HG03457 (cell line): ENCODE results near the gene GRAMD1A.
"Not testable (repeated sequence)": the region's sequence is repeated elsewhere in the genome, so short reads cannot be mapped to it uniquely, and the experiment has no call there.

Experiments
- ATAC-seq: cut with Tn5 transposase; IDR thresholded peaks from one replicate; pipeline ENCODE4 v1.9.1; 2021; ENCODE audit warnings: moderate number of reproducible peaks; ENCODE audit not compliant: unreplicated experiment

GRAMD1A gene

DNA sequence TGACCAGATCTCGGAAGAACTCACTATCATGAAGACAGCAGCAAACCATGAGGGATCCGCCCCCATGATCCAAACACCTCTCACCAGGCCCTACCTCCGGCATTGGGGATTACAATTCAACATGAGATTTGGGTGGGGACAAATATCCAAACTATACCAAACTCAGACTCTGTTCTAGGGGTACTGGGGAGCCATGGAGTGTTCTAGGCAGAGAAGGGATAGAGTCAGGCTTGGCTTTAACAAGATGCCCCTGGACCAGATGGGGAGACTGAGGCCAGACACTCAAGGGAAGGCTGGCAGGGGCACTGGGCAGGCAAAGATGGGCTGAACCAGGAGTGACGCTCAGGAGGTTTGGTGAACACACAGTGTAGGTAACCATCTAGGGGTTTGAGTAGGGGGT lies 18.3 kb downstream of the GRAMD1A start:
- no peak for ATAC-seq

GRCh38 chr19:35019144-35019543 lies 19.0 kb downstream of the GRAMD1A start:
- ATAC-seq: no peak

DNA sequence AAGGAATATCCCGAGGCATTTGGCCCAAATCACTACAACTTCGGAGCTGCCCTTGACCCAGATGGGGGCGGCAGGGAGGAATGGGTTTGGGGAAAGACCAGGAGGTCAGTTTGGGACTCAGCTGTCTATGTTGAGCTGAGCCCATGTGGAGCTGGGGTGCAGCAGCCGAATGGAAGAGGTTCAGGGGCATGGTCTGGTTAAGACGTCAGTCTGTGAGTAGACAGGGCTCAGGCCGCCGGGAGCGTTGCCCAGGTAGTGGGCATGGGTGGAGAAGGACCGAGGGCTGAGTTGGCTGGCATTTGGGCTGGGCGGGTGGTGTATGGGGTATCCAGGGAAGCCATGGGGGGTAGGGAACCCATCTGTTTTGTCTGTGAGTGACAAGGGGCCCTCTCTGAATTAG lies 20.9 kb downstream of the GRAMD1A start:
- no peak for ATAC-seq

GRCh38 chr19:35021596-35021995 lies 21.5 kb downstream of the GRAMD1A start:
- ATAC-seq: no peak

GRCh38 chr19:35022460-35022859 lies 22.3 kb downstream of the GRAMD1A start:
- no peak for ATAC-seq

GRCh38 chr19:35023428-35023827 lies 23.3 kb downstream of the GRAMD1A start:
- no peak for ATAC-seq

- ATAC-seq: no peak
Observed at GRCh38 chr19:35024095-35024494, 24.0 kb downstream of the GRAMD1A start.

DNA sequence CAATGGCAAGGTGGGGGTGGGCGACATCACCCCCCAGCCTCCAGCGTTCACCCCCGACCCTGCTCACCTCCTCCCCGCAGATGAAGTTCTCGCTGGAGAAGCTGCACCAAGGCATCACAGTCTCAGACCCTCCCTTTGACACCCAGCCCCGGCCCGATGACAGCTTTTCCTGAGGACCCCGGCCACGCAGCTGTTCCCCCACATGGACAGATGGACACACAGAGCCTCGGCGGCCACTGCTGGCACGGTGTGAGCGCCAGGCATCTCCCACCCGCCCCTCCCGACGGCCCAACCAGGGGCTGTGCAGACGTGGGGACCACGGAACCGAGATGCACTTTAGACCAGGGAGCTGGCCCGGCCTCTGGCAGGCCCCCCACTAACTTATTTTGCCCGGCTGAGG lies 25.8 kb downstream of the GRAMD1A start:
- ATAC-seq: no peak

DNA sequence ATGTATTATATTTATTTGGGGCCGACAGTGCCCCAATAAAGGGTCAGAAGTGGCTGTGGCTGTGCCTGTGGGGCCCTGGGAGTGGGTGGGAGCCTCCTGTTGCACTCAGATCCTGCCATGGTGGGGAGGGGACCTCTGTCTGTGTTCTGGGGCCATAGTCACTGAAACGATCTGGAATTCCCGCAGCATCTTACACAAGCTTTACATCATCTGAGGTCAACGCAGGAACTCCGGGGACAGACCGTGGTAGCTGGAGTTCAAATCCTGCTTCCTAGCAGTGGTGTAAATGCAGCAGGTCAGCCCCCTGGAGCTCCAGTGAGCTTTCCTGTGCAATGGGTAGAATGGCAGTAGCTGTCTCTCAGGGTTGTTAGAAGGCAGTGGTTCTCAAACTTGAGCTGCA lies 26.3 kb downstream of the GRAMD1A start:
- ATAC-seq: no peak

GRCh38 chr19:35027009-35027408 lies 26.9 kb downstream of the GRAMD1A start:
- ATAC-seq: no peak

DNA sequence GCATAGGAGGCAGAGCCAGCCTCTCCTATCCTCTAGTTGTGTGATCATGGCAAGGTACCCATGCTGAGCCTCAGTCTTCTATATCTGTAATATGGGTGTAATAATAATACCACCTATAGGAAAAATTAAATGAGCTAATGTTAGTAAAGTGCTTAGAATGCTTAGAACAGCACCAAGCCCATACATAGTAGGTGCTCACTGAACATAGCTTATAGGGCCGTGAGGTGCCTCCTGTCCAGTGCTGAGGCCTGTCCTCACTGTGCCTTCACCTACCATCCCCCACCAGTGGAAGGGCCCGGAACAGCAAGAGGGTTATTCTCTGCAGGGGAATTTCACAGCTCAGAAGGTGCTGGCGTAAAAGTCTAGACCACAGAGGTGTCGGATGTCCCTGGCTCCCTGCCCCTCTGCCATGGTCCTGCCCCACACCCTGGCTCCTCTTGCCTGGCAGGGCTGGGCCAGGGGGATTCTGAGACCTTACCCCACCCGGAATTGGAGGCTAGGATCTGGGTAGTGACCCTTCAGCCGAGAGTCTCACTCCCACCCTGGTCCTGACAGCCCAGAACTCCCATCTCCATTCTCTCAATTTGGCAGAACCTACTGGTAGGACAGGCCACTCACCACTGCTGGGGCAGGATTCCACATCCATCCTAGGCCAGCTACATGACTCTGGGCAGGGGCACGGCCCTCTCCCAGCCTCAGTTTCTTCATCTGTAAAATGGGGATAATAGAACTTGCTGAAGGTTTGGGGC lies 27.9 kb downstream of the GRAMD1A start:
- no peak for ATAC-seq

DNA sequence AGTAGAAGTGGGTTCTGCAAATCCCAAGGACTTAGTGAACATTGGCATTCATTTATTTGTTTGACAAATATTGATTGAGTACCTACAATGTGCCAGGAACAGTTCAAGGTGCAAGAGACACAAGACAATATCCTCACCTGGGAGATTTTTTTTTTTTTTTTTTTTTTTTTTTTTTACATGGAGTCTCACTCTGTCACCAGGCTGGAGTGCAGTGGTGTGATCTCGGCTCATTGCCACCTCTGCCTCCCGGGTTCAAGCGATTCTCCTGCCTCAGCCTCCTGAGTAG lies 28.4 kb downstream of the GRAMD1A start:
- ATAC-seq: not testable (repeated sequence)

- ATAC-seq: not testable (repeated sequence)
Observed at GRCh38 chr19:35029275-35029736, 29.2 kb downstream of the GRAMD1A start.

- no peak for ATAC-seq
Observed at GRCh38 chr19:35029737-35030256, 29.7 kb downstream of the GRAMD1A start.

DNA sequence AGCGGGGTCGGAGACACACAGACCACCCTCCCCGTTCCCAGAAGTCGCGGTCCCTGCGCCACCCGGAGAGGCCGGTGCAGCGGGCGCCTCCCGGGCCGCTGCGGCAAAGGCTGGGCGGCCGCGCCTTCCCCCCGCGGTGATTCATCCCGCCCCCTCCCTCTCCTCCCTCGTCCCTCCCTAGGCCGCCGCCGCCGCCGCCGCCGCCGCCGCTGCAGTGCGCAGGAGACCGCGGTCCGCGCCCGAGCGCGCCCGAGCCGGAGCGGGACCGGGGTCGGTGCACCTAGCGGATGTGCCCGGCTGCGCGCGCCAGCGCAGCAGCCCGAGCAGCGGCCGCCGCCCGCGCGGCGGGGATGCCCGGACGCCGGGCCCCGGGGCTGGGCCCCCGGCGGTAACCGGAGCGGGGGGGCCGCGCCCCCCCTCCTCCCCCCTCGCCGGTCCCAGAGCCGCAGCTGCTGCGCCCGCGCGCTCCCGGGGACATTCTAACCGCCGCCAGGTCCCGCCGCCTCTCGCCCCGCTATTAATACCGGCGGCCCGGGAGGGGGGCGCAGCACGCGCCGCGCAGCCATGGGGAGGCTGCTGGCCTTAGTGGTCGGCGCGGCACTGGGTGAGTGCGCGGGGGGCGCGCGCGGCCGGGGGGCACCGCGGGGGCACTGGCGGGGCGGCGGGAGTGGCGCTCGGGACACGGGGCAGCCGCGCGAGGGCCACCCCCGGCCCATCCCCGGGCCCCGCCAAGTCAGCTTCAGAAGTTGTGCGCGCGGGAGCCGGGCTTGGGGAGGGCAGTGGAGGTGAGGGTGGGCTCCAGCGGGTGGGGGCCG lies 30.3 kb downstream of the GRAMD1A start, which contains the start of gene SCN1B:
TSS of gene SCN1B (plus strand) at position 214 of the 815 bp plus-strand sequence. CDS start at position 565, 351 bp downstream.
- ATAC-seq: no peak

- ATAC-seq: no peak
Observed at GRCh38 chr19:35031072-35031881, 31.2 kb downstream of the GRAMD1A start.

DNA sequence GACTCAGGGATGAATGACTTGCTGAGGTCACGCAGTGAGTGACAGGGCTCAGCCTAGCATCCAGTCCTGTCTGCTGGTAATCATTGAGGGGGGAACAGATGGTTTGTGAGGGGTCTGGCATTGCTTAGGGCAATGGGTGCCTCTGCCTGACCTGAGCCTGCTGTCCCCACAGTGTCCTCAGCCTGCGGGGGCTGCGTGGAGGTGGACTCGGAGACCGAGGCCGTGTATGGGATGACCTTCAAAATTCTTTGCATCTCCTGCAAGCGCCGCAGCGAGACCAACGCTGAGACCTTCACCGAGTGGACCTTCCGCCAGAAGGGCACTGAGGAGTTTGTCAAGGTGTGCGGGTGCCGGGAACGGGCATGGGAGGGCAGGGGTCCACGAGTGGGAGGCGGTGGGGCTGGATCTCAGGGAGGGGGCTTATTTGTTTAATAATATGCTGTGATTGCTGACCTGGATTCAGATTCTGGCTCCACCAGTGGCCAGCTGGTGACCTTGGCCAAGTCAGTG lies 32.3 kb downstream of the GRAMD1A start:
- no peak for ATAC-seq

- no peak for ATAC-seq
Observed at GRCh38 chr19:35033067-35034004, 33.2 kb downstream of the GRAMD1A start.

DNA sequence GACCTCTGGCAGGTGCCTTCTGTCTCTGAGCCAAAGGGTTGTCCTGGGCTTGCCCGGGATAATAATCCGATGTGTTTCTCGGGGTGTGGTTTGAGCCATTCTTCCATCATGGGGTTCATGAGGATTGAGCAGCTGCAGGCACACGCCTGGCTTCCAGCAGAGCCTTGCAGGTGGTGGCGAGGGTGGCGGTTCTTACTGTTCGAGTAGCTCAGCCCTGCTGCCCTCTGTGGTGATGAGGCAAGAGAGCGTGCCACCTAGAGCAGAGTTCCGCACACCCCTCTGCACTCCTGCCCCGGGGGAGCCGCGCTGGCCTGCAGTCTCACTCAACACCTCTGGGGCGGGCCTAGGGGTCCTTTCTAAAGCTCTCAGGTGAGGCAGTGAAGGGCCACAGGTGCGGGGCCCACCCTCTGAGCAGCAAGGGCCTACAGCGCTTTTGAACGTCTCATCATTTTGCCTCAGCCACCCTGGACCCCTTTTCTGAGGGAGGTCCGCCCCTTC lies 33.9 kb downstream of the GRAMD1A start:
- no peak for ATAC-seq
